ENCODE results near the gene IGSF22.

IGSF22 gene

GRCh38 chr11:18768978-18769377 lies 43.0 kb upstream of the IGSF22 start:
- Histone ChIP-seq H2AK5ac (ENCODE audit: low read depth, low read length) (no peak overlapping the region), H2BK15ac (ENCODE audit: low read length) (no peak overlapping the region), H3K4me1 (ENCODE audit: control insufficient read depth in 2 of 2, insufficient read depth in 1 of 2, low read depth in 1 of 2, low read length in 2 of 2) (no peaks in the 10 kb centered on the region), H3K14ac (ENCODE audit: low read length) (no peak overlapping the region), H3K4me2 (ENCODE audit: insufficient read depth, low read length, poor library complexity, severe bottlenecking) (no peak overlapping the region), H3K18ac (ENCODE audit: low read length) (no peak overlapping the region), H3K27me3 (ENCODE audit: control insufficient read depth in 3 of 3, insufficient read depth in 3 of 3, low read depth in 1 of 3, low read length in 3 of 3) (peaks cover 0 to 19% (median 0%) of the 10 kb centered on the region in 3 experiments), H3K36me3 (replicated peaks in 1 of 2; ENCODE audit: control insufficient read depth in 2 of 2, insufficient read depth in 2 of 2, low read length in 2 of 2) (peaks cover 0 to 2% of the 10 kb centered on the region in 2 donors), H3K23ac (ENCODE audit: low read depth, low read length, poor library complexity) (no peak overlapping the region), H3K4me3 (ENCODE audit: low read length in 2 of 2) (no peak overlapping the region), H2BK120ac (ENCODE audit: low read depth, low read length) (no peak overlapping the region), H4K91ac (ENCODE audit: low read depth, low read length, poor library complexity) (no peak overlapping the region), H3K27ac (replicated peaks; ENCODE audit: low read length) (no peak overlapping the region), H3K9ac (ENCODE audit: low read depth, low read length, poor library complexity) (no peak overlapping the region), H3K4ac (ENCODE audit: low read length) (no peak overlapping the region), H2BK5ac (ENCODE audit: low read length) (no peak overlapping the region), H3K9me3 (replicated peaks in 1 of 2; ENCODE audit: control insufficient read depth in 2 of 2, insufficient read depth in 1 of 2, low read depth in 1 of 2, low read length in 2 of 2) (no peaks in the 10 kb centered on the region), H2BK12ac (ENCODE audit: low read length) (no peak overlapping the region), H3K79me1 (ENCODE audit: low read depth, low read length) (no peaks in the 10 kb centered on the region), H4K8ac (ENCODE audit: low read depth, low read length) (no peak overlapping the region), H2AFZ (ENCODE audit: low read length) (no peak overlapping the region)
- no CpG with 5 or more reads among the region's 5 CpGs for WGBS, 2 donors (ENCODE audit: extremely low coverage in 2 of 2, insufficient read length in 2 of 2, insufficient replicate concordance in 1 of 2)
- DNase-seq (ENCODE audit: low spot score): no peak

DNA sequence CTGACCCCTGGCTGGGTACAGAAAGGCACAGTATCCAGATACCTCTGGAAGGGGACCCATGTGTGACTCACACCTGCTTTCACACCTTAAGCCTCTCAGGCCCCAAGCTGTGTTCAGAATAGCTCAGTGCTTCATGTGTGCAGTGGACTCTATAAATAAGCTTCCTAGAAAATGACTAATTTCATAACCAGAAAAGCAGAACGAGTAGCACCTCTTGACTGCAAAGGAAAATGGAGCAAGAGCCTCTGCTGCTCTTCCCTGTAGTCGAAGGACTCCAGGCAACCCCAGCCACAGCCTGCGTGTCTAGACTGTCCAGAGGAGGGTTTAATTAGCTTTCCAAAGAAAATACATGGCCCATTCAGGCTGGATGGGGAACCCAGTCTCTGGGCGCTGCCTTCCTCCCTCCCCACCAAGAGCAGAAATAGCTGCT lies 42.5 kb upstream of the IGSF22 start:
- H2AFZ ChIP-seq (ENCODE audit: low read length): no peak overlapping the region
- no peak overlapping the region for H2BK120ac ChIP-seq (ENCODE audit: low read depth, low read length)
- H3K27me3 ChIP-seq (ENCODE audit: control insufficient read depth in 3 of 3, insufficient read depth in 3 of 3, low read depth in 1 of 3, low read length in 3 of 3): peaks cover 0 to 14% (median 0%) of the 10 kb centered on the region in 3 experiments
- no peak overlapping the region for H2BK12ac ChIP-seq (ENCODE audit: low read length)
- H3K9me3 ChIP-seq (replicated peaks in 1 of 2; ENCODE audit: control insufficient read depth in 2 of 2, insufficient read depth in 1 of 2, low read depth in 1 of 2, low read length in 2 of 2): no peaks in the 10 kb centered on the region
- H4K91ac ChIP-seq (ENCODE audit: low read depth, low read length, poor library complexity): no peak overlapping the region
- H2BK15ac ChIP-seq (ENCODE audit: low read length): no peak overlapping the region
- no peak overlapping the region for H4K8ac ChIP-seq (ENCODE audit: low read depth, low read length)
- H2AK5ac ChIP-seq (ENCODE audit: low read depth, low read length): no peak overlapping the region
- H3K9ac ChIP-seq (ENCODE audit: low read depth, low read length, poor library complexity): no peak overlapping the region
- peaks cover 0 to 2% of the 10 kb centered on the region in 2 donors for H3K36me3 ChIP-seq (replicated peaks in 1 of 2; ENCODE audit: control insufficient read depth in 2 of 2, insufficient read depth in 2 of 2, low read length in 2 of 2)
- no peak overlapping the region for H3K4ac ChIP-seq (ENCODE audit: low read length)
- no peak overlapping the region for H3K23ac ChIP-seq (ENCODE audit: low read depth, low read length, poor library complexity)
- no peak overlapping the region for H3K14ac ChIP-seq (ENCODE audit: low read length)
- H3K27ac ChIP-seq (replicated peaks; ENCODE audit: low read length): no peak overlapping the region
- no peaks in the 10 kb centered on the region for H3K4me1 ChIP-seq (ENCODE audit: control insufficient read depth in 2 of 2, insufficient read depth in 1 of 2, low read depth in 1 of 2, low read length in 2 of 2)
- no peak overlapping the region for H3K4me2 ChIP-seq (ENCODE audit: insufficient read depth, low read length, poor library complexity, severe bottlenecking)
- no peaks in the 10 kb centered on the region for H3K79me1 ChIP-seq (ENCODE audit: low read depth, low read length)
- H3K4me3 ChIP-seq (ENCODE audit: low read length in 2 of 2): no peak overlapping the region
- H2BK5ac ChIP-seq (ENCODE audit: low read length): no peak overlapping the region
- no CpG with 5 or more reads among the region's 4 CpGs for WGBS, 2 donors (ENCODE audit: extremely low coverage in 2 of 2, insufficient read length in 2 of 2, insufficient replicate concordance in 1 of 2)
- no peak overlapping the region for H3K18ac ChIP-seq (ENCODE audit: low read length)
- DNase-seq (ENCODE audit: low spot score): no peak

- Histone ChIP-seq H2BK12ac (ENCODE audit: low read length) (no peak overlapping the region), H3K9me3 (replicated peaks in 1 of 2; ENCODE audit: control insufficient read depth in 2 of 2, insufficient read depth in 1 of 2, low read depth in 1 of 2, low read length in 2 of 2) (no peaks in the 10 kb centered on the region), H4K8ac (ENCODE audit: low read depth, low read length) (no peak overlapping the region), H3K18ac (ENCODE audit: low read length) (no peak overlapping the region), H3K27ac (replicated peaks; ENCODE audit: low read length) (no peak overlapping the region), H3K14ac (ENCODE audit: low read length) (no peak overlapping the region), H3K4ac (ENCODE audit: low read length) (no peak overlapping the region), H3K79me1 (ENCODE audit: low read depth, low read length) (peaks cover 2% of the 10 kb centered on the region), H2BK5ac (ENCODE audit: low read length) (no peak overlapping the region), H2AFZ (ENCODE audit: low read length) (no peak overlapping the region), H3K4me3 (ENCODE audit: low read length in 2 of 2) (no peak overlapping the region), H3K36me3 (replicated peaks in 1 of 2; ENCODE audit: control insufficient read depth in 2 of 2, insufficient read depth in 2 of 2, low read length in 2 of 2) (peaks cover 0 to 2% of the 10 kb centered on the region in 2 donors), H4K91ac (ENCODE audit: low read depth, low read length, poor library complexity) (no peak overlapping the region), H2BK120ac (ENCODE audit: low read depth, low read length) (no peak overlapping the region), H3K23ac (ENCODE audit: low read depth, low read length, poor library complexity) (no peak overlapping the region), H3K27me3 (ENCODE audit: control insufficient read depth in 3 of 3, insufficient read depth in 3 of 3, low read depth in 1 of 3, low read length in 3 of 3) (no peaks in the 10 kb centered on the region), H3K9ac (ENCODE audit: low read depth, low read length, poor library complexity) (no peak overlapping the region), H3K4me1 (ENCODE audit: control insufficient read depth in 2 of 2, insufficient read depth in 1 of 2, low read depth in 1 of 2, low read length in 2 of 2) (no peaks in the 10 kb centered on the region), H2AK5ac (ENCODE audit: low read depth, low read length) (no peak overlapping the region), H3K4me2 (ENCODE audit: insufficient read depth, low read length, poor library complexity, severe bottlenecking) (no peak overlapping the region), H2BK15ac (ENCODE audit: low read length) (no peak overlapping the region)
- DNase-seq (ENCODE audit: low spot score): no peak
- no CpG with 5 or more reads among the region's 2 CpGs for WGBS, 2 donors (ENCODE audit: extremely low coverage in 2 of 2, insufficient read length in 2 of 2, insufficient replicate concordance in 1 of 2)
Measured at GRCh38 chr11:18766015-18766414, 40.0 kb upstream of the IGSF22 start.

DNA sequence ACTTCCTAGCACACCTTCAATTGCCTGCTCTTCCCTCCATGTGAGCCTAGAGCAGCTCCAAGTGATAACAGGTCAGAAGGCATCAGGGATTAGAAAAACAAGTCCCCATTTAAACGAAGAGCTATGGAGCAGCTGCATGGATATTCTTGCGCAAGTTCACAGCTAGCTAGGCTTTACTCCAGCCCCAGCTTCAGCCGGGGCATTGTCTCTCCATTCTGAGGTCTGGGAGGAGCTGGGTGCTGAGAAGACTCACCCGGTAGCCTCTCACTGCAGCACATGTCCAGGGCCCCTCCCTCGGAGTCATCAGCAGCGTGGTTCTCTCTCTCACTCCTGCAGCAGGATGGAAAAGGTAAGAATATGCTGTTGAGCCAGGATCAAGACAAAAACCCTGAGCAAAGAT lies 39.6 kb upstream of the IGSF22 start:
- no peak overlapping the region for H3K27ac ChIP-seq (replicated peaks; ENCODE audit: low read length)

More for the DNA sequence above, 39.6 kb upstream of the IGSF22 start:
- no peak overlapping the region for H3K23ac ChIP-seq (ENCODE audit: low read depth, low read length, poor library complexity)
- no peaks in the 10 kb centered on the region for H3K27me3 ChIP-seq (ENCODE audit: control insufficient read depth in 3 of 3, insufficient read depth in 3 of 3, low read depth in 1 of 3, low read length in 3 of 3)
- H2BK12ac ChIP-seq (ENCODE audit: low read length): no peak overlapping the region
- H2BK120ac ChIP-seq (ENCODE audit: low read depth, low read length): no peak overlapping the region
- no peak overlapping the region for H3K18ac ChIP-seq (ENCODE audit: low read length)
- H4K91ac ChIP-seq (ENCODE audit: low read depth, low read length, poor library complexity): no peak overlapping the region
- H3K36me3 ChIP-seq (replicated peaks in 1 of 2; ENCODE audit: control insufficient read depth in 2 of 2, insufficient read depth in 2 of 2, low read length in 2 of 2): peaks cover 0 to 4% of the 10 kb centered on the region in 2 donors
- no peak overlapping the region for H3K14ac ChIP-seq (ENCODE audit: low read length)
- H3K9me3 ChIP-seq (replicated peaks in 1 of 2; ENCODE audit: control insufficient read depth in 2 of 2, insufficient read depth in 1 of 2, low read depth in 1 of 2, low read length in 2 of 2): no peaks in the 10 kb centered on the region
- H3K4me3 ChIP-seq (ENCODE audit: low read length in 2 of 2): no peak overlapping the region
- H2AFZ ChIP-seq (ENCODE audit: low read length): no peak overlapping the region
- H3K4me1 ChIP-seq (ENCODE audit: control insufficient read depth in 2 of 2, insufficient read depth in 1 of 2, low read depth in 1 of 2, low read length in 2 of 2): no peaks in the 10 kb centered on the region
- H4K8ac ChIP-seq (ENCODE audit: low read depth, low read length): no peak overlapping the region
- no peak overlapping the region for H2BK15ac ChIP-seq (ENCODE audit: low read length)
- H2AK5ac ChIP-seq (ENCODE audit: low read depth, low read length): no peak overlapping the region
- no peak overlapping the region for H3K4ac ChIP-seq (ENCODE audit: low read length)
- H3K9ac ChIP-seq (ENCODE audit: low read depth, low read length, poor library complexity): no peak overlapping the region
- peaks cover 2% of the 10 kb centered on the region for H3K79me1 ChIP-seq (ENCODE audit: low read depth, low read length)
- DNase-seq (ENCODE audit: low spot score): no peak
- WGBS, 2 donors (ENCODE audit: extremely low coverage in 2 of 2, insufficient read length in 2 of 2, insufficient replicate concordance in 1 of 2): no CpG with 5 or more reads among the region's 6 CpGs
- H2BK5ac ChIP-seq (ENCODE audit: low read length): no peak overlapping the region
- H3K4me2 ChIP-seq (ENCODE audit: insufficient read depth, low read length, poor library complexity, severe bottlenecking): no peak overlapping the region

Measured in neuronal stem cell (in vitro differentiated cells).